ENCODE measurements around the gene RTL1.

Gene RTL1

GRCh38 chr14:100898465-100898864 is 5.1 kb downstream of the RTL1 start:
- DNase-seq, result no peak

GRCh38 chr14:100896369-100897060 is 7.0 kb downstream of the RTL1 start:
- DNase-seq, result no peak

- no peak for DNase-seq
Measured at GRCh38 chr14:100895411-100895810, 8.1 kb downstream of the RTL1 start.

GRCh38 chr14:100894416-100894815 is 9.1 kb downstream of the RTL1 start:
- no peak for DNase-seq

- no peak for DNase-seq
Measured at GRCh38 chr14:100893760-100894159, 9.8 kb downstream of the RTL1 start.

- DNase-seq, result no peak
Measured at GRCh38 chr14:100893228-100893601, 10.3 kb downstream of the RTL1 start.

- DNase-seq, result no peak
Measured at GRCh38 chr14:100892496-100893227, 10.9 kb downstream of the RTL1 start.

GRCh38 chr14:100891501-100892445 is 11.7 kb downstream of the RTL1 start:
- DNase-seq, result no peak

GRCh38 chr14:100891051-100891450 is 12.5 kb downstream of the RTL1 start:
- no peak for DNase-seq

- no peak for DNase-seq
Measured at GRCh38 chr14:100890061-100890850, 13.3 kb downstream of the RTL1 start.

- DNase-seq, result no peak
Measured at GRCh38 chr14:100889641-100890040, 13.9 kb downstream of the RTL1 start.

- DNase-seq, result no peak
Measured at GRCh38 chr14:100888789-100889315, 14.7 kb downstream of the RTL1 start.

GRCh38 chr14:100887728-100888335 is 15.7 kb downstream of the RTL1 start:
- DNase-seq, result no peak

GRCh38 chr14:100885617-100886016 is 17.9 kb downstream of the RTL1 start:
- no peak for DNase-seq

GRCh38 chr14:100885196-100885595 is 18.3 kb downstream of the RTL1 start:
- no peak for DNase-seq

GRCh38 chr14:100884456-100884855 is 19.1 kb downstream of the RTL1 start:
- no peak for DNase-seq

- DNase-seq, result no peak
Measured at GRCh38 chr14:100883789-100884101, 19.8 kb downstream of the RTL1 start.

GRCh38 chr14:100882991-100883788 is 20.3 kb downstream of the RTL1 start:
- no peak for DNase-seq

- DNase-seq, result no peak
Measured at GRCh38 chr14:100882026-100882967, 21.2 kb downstream of the RTL1 start.
